Measurements from ENCODE around the gene SH3RF3. TPM values are rescaled to one million over a fixed set of nuclear protein-coding genes. Genes with fewer than 3 reads are reported as not detected.
A peak's percentile ranks its signal among the peaks of the same experiment; 100 is the strongest.

SH3RF3 gene
- total RNA-seq, 4 donors from 2014 or later, result 2.2 to 6.1 (median 4.2) TPM

DNA sequence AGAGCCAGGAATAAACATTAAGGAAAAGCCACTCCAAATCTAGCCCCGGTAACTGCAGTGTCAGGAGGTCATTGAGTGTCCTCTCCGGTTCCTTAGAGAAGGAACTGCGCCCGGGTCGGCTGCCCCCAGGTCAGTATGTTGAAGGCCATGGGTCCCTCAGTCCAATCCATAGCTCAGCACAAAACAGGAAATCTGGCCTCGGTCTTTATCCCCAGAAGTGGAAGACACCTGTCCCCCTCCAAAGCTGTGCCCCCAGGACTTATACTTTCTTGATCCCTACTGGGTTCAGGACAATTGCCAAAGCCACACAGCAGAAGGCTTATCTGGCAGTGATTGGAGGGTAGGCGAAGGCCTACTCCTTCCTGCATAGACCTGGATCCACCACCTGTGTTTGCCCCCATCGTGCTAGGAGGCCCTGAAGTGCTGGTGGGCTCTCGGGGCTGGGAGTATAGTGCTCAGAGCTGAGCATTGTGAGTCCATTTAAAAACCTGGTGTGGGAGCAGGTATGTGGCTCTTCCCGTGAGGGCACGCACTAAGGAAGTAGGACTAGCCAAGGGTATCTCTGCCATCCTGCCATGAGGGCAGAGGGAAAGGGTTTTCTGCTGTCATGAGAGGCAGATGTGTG lies 306.2 kb downstream of the SH3RF3 start:
- no peak for TF ChIP-seq POLR2A (IDR thresholded peaks at IDR 0.05)
- TF ChIP-seq, protein P1, sequence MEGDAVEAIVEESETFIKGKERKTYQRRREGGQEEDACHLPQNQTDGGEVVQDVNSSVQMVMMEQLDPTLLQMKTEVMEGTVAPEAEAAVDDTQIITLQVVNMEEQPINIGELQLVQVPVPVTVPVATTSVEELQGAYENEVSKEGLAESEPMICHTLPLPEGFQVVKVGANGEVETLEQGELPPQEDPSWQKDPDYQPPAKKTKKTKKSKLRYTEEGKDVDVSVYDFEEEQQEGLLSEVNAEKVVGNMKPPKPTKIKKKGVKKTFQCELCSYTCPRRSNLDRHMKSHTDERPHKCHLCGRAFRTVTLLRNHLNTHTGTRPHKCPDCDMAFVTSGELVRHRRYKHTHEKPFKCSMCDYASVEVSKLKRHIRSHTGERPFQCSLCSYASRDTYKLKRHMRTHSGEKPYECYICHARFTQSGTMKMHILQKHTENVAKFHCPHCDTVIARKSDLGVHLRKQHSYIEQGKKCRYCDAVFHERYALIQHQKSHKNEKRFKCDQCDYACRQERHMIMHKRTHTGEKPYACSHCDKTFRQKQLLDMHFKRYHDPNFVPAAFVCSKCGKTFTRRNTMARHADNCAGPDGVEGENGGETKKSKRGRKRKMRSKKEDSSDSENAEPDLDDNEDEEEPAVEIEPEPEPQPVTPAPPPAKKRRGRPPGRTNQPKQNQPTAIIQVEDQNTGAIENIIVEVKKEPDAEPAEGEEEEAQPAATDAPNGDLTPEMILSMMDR (IDR thresholded peaks at IDR 0.05), result no peak
- DNase-seq (ENCODE audit: low spot score in 2 of 2), result peak; percentile 53 to 69

DNA sequence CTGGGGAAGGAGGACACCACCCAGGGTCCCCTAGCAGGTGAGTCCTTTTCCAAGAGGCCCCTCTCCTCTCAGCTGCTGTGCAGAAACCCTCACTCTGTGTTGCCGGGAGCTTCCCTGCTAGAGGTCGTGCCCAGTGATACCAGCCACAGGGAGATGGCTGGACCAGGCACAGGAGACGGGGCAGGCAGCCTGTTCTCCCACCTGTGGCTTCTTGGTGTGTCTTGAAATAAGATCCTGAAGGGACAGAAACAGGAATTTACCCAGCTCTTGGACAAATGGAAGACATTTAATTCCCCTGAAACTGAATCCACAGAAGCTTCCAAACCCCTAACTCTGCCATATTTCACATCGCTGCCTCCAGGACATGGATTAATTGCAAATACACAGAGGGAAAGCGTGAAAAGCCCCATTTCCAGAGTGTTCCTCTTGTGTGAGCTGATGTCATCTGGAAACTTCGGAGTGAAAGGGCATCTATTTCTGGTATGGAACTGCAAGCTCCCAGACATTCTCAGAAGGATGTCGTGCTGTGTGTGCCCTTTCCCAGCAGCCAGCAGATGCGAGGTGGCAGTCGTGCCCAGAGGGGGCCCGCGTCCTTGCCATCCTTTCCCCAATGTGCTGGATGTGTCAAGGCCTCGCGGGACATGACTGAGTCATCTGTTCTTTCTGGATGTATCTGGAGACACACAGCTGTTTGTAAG lies 307.0 kb downstream of the SH3RF3 start:
- Histone ChIP-seq H3K4me3 (no peak overlapping the region), H3K9me3 (no peaks in the 10 kb centered on the region), H3K4me1 (peaks cover 21% of the 10 kb centered on the region), H3K27me3 (no peaks in the 10 kb centered on the region), H3K27ac (peak overlapping the region; percentile 73), H3K36me3 (peaks cover 3% of the 10 kb centered on the region)
- TF ChIP-seq POLR2A (IDR thresholded peaks at IDR 0.05) (no peak), POLR2AphosphoS5 (IDR thresholded peaks at IDR 0.05) (peak in 1 of 3 donors; percentile 33), EP300 (IDR thresholded peaks at IDR 0.05) (no peak)
- peak; percentile 59 to 65 for DNase-seq (ENCODE audit: low spot score in 2 of 2)
- WGBS, result 53% methylated on average over 10 of the region's 13 CpGs

More for the DNA sequence above, 306.2 kb downstream of the SH3RF3 start:
- Histone ChIP-seq H3K4me3 (no peak overlapping the region), H3K4me1 (peaks cover 21% of the 10 kb centered on the region), H3K27ac (peak overlapping the region; percentile 63), H3K36me3 (peaks cover 3% of the 10 kb centered on the region), H3K27me3 (no peaks in the 10 kb centered on the region), H3K9me3 (no peaks in the 10 kb centered on the region)
- WGBS, result 82% methylated on average over 7 of the region's 11 CpGs

DNA sequence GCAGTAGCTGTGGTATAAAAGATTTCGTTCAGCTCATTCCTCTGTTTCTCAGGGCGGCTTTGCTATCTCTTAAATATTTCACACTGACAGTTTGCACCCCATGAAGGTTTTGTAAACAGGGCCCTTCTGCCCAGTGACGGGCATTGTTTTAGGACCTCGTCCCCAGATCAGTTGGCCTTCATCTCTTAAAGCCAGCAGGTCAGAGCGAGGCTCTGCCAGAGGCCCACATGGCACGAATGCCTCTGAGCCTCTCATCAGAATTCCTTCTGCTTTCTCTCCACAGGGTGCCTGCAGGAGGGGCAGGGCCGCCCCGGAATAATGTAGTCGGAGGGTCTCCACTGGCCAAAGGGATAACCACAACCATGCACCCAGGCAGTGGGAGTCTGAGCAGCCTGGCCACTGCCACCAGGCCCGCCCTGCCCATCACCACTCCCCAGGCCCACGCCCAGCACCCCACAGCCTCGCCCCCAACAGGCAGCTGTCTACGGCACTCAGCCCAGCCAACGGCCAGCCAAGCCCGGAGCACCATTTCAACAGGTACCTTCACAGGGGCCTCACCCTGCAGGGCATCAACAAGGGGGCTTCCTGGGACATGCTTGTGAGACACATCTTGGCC lies 307.7 kb downstream of the SH3RF3 start:
- peak in 1 of 2 donors; percentile 49 for DNase-seq (ENCODE audit: low spot score in 2 of 2)

DNA sequence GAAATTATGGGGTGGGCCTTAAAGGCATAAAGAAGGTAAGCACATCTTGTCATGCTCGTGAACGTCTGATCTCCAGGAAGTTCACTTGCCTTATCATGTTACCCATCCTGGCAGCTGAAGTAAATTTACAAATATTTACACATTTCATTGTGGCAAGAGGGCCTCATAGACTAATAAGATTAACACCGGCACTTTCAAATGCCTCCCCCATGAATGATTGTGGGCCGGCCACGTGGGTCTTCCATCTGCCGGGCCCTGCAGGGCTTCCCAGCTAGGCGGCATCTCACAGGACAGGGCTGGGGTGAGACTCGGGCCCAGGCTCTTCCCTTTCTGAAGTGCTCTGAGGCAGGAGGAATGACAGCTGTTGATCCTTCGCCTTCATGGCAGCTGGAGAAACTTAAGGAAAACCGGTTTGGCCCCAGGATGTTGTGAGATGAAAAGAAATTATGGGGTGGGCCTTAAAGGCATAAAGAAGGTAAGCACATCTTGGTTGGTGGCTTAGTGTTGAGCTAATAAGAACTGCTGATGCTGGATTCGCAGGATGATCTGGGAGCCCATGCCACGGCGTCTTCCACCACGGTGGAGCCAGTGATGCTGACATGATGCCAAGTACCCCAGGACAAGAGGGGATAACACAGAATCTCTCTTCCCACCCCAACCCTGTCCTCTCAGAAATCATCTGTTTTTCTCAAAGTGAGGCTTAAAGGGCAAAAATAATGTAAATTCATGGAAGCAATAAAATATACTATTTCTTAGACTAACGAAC lies 308.5 kb downstream of the SH3RF3 start:
- peak overlapping the region; percentile 73 for H3K27ac ChIP-seq
- no peaks in the 10 kb centered on the region for H3K9me3 ChIP-seq
- H3K27me3 ChIP-seq, result no peaks in the 10 kb centered on the region
- no peak overlapping the region for H3K4me3 ChIP-seq
- peaks cover 3% of the 10 kb centered on the region for H3K36me3 ChIP-seq
- DNase-seq (ENCODE audit: low spot score in 2 of 2), result peak in 1 of 2 donors; percentile 26
- WGBS, result 67% methylated on average over 15 of the region's 15 CpGs
- H3K4me1 ChIP-seq, result peaks cover 21% of the 10 kb centered on the region
- TF ChIP-seq POLR2A (IDR thresholded peaks at IDR 0.05) (no peak), EP300 (IDR thresholded peaks at IDR 0.05) (no peak), POLR2AphosphoS5 (IDR thresholded peaks at IDR 0.05) (no peak)
- TF ChIP-seq, protein P1 (IDR thresholded peaks at IDR 0.05), result no peak

More for the DNA sequence above, 307.7 kb downstream of the SH3RF3 start:
- H3K27ac ChIP-seq, result peak overlapping the region; percentile 73
- H3K4me3 ChIP-seq, result no peak overlapping the region
- TF ChIP-seq EP300 (IDR thresholded peaks at IDR 0.05) (no peak), POLR2A (IDR thresholded peaks at IDR 0.05) (no peak), POLR2AphosphoS5 (IDR thresholded peaks at IDR 0.05) (no peak)
- TF ChIP-seq, protein P1 (IDR thresholded peaks at IDR 0.05), result no peak
- H3K27me3 ChIP-seq, result no peaks in the 10 kb centered on the region
- no peaks in the 10 kb centered on the region for H3K9me3 ChIP-seq
- 72% methylated on average over 11 of the region's 15 CpGs for WGBS
- peaks cover 3% of the 10 kb centered on the region for H3K36me3 ChIP-seq
- peaks cover 21% of the 10 kb centered on the region for H3K4me1 ChIP-seq

DNA sequence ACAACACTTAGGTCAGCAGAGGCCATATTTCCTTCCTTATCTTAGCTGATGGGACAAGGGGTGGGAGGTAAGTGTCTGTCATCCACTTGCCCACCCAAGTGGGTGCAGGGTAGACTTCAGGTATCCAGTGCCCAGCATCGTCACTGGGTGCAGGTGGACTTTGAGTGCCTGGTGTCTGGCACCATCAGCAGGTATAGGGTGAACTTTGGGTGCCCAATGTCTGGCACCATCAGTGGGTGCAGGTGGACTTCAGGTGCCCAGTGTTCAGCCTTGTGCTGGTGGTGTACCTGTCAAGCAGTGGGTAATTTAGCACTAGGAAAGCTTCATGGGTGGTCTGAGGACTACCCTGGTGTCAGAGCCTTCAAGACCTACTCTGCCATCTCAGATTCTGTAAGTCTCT lies 309.1 kb downstream of the SH3RF3 start:
- WGBS, result 86% methylated on average over 1 of the region's 1 CpG
- no peak for DNase-seq (ENCODE audit: low spot score in 2 of 2)
- no peak overlapping the region for H3K4me3 ChIP-seq
- TF ChIP-seq POLR2A (IDR thresholded peaks at IDR 0.05) (no peak), POLR2AphosphoS5 (IDR thresholded peaks at IDR 0.05) (no peak), EP300 (IDR thresholded peaks at IDR 0.05) (no peak)
- TF ChIP-seq, protein P1 (IDR thresholded peaks at IDR 0.05), result no peak
- H3K27ac ChIP-seq, result no peak overlapping the region
- peaks cover 3% of the 10 kb centered on the region for H3K9me3 ChIP-seq
- peaks cover 3% of the 10 kb centered on the region for H3K36me3 ChIP-seq
- no peaks in the 10 kb centered on the region for H3K27me3 ChIP-seq
- H3K4me1 ChIP-seq, result peaks cover 21% of the 10 kb centered on the region
